Activated CD8-positive, alpha-beta memory T cell treated with anti-CD3 and anti-CD28 coated beads for 4 hours (primary cell): ENCODE results near the gene SLC7A7.
"Not testable (repeated sequence)": the region's sequence is repeated elsewhere in the genome, so short reads cannot be mapped to it uniquely, and the experiment has no call there.

Source experiments
- DNase-seq, 2 donors: peaks; one replicate each; pipeline ENCODE4 v3.0.0-alpha.2; 2020; ENCODE audit warnings: low read depth in 2 of 2

Gene SLC7A7

DNA sequence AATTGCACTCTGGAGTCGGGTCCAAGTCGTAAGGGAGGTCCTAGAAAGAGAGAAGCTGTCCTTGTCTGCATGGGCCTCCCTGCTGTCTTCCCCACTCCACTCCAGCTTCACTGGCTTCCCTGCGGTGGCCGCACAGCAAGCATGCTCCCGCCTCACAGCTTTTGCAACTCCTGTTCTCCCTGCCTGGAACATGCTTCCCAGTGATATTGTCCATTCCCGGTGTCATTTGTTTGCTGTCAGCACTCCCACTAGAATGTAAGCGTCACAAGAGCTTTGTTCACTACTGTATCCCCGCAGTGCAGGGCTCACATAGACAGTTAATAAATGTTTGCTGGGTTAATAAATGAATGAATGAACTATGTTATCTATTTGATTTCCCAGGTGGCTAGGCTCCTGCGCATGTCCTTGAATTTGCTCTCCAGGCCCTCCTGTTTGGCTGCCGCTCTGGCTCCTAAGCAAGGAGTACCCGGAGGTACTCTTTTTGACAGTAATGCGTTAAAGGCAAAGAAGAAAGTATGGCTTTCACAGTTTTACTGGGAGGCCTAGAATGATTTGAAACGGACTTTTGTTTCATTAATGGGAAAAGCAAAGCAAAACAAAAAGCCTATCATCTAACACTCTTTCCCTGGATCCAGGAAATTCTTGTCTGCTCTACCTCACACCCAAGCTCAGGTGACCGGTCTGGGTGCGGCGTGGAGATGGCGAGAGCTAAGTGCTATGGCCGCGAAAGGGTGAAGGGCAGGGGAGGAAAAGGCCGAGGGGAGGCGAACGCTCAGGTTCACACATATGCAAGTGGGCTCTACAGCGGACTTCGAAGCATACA is 6.2 kb upstream of the SLC7A7 start:
- no peak for DNase-seq

DNA sequence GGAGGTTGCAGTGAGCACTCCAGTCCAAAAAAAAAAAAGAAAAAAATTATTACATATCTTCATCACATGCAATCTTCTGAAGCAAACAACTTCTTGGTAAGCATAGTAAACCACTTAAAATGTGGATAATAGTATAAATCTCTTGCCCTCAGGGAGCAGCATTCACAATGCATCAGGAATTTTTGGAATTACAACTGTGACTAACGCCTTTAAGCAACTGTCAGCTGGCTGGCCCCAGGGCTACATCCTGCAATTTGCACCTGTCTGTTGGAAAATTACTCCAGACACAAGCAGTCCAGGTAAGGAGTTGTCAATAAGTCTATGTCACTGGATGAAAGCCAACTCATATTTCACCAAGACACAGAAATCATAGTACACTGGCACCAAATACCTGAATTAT is 5.5 kb upstream of the SLC7A7 start:
- no peak for DNase-seq

- no peak for DNase-seq
Observed at GRCh38 chr14:22819151-22819988, 4.1 kb upstream of the SLC7A7 start.

DNA sequence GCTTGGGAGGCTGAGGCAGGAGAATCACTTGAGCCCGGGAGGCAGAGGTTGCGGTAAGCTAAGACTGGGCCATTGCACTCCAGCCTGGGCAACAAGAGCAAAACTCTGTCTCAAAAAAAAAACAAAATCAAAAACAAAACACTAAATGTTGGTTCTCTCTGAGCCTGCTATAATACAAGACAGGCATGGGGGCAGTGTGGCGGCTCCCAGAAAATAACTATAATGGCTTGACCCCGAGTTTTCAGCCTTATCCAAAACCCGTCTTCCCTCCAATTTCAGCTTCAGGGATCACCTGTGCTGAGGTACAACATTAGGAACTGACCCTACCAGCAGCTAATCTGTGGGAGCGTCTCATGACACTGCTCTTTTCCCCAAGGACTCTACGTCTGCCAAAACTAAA is 862 bp downstream of the SLC7A7 start:
- DNase-seq: no peak

DNA sequence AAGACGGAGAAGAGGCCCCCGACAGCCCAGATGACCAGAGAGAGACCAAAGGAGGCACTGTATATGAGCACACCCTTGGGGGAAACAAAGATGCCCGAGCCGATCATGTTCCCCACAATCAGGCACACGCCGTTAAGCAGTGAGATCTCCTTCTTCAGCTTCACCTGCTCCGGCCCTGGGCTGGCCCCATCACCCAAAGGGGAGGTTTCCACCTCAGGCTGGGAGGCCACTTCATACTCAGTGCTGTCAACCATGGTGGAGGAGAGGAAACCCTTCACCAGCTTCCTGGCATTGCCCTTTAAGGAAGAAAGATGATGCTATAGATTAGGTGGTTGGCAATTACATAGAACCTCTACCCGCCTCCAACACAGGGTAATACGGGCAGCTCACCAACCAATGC is 2.1 kb downstream of the SLC7A7 start:
- no peak for DNase-seq

GRCh38 chr14:22812744-22813143 is 2.5 kb downstream of the SLC7A7 start:
- no peak for DNase-seq

GRCh38 chr14:22811722-22812121 is 3.5 kb downstream of the SLC7A7 start:
- DNase-seq: no peak

DNA sequence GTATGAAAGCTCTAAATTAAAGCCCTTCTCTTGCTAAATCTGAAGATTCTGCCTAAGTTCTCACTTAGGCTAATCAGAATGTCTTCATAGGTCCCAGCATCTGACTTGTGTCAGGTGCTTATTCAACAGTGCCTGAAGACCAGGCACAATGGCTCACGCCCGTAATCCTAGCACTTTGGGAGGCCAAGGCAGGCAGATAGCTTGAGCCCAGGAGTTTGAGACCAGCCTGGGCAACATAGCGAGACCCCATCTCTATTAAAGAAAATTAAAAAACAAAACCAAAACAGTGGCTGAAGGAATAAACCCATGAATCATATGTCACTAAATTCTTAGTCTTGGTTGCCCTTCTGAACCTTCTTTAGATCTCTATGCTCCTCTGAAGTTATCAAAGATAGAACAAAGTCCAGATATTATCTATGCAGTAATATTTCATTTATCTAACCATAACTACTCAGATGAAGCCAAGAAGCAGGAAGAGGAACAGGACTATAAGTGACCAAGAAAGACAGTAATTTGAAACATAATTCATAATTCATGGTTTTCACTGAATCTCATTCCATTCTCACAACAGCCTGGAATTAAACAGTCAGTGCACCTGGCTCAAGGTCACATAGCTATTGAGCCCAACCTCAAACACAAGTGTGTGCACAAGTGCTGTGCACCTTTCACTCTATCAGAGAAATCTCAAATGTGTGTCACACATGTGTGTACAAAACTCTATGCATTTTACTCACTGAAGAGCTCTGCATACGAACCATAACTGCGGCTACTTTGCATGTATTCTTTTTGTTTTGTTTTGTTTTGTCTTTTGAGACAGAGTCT is 6.6 kb downstream of the SLC7A7 start:
- DNase-seq: no peak

DNA sequence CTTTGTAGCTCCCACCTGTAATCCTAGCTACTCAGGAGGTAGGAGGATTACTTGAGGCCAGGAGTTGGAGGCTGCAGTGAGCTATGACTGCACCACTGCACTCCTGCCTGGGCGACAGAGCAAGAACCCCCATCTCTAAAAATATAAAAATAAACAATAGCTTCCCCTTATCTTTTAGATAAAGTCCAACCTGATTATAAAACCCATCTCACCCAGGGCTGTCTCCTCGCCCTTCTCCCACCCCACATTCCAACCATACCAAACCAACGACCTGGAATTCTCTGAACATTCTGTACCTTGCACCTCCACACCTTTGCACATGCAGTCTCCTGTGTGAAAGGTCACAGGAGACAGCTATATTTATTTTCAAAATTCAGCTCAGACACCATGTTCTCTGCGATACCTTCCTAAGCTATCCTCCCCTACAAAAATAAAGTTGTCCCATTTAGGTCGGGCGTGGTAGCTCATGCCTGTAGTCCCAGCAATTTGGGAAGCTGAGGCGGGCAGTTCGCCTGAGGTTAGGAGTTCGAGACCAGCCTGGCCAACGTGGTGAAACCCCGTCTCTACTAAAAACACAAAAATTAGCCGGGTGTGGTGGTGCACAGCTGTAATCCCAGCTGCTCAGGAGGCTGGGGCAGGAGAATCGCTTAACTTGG is 7.7 kb downstream of the SLC7A7 start:
- DNase-seq: no peak

- DNase-seq: not testable (repeated sequence)
Observed at GRCh38 chr14:22805235-22805634, 10.0 kb downstream of the SLC7A7 start.

DNA sequence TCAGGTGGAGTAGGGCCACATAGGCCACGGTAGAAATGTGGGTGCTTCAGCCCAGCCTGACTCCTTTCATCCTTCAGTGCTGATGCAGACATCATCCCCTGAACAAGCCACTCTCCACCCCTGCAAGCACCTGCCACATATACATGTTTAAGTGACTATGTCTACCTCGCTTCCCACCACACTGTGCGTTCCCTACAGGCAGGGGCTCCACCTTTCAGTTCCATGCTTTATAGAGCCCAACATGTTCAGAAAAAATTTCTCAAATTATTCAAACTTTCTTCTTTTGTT is 11.6 kb downstream of the SLC7A7 start:
- no peak for DNase-seq

- no peak for DNase-seq
Observed at GRCh38 chr14:22802860-22803686, 12.2 kb downstream of the SLC7A7 start.

DNA sequence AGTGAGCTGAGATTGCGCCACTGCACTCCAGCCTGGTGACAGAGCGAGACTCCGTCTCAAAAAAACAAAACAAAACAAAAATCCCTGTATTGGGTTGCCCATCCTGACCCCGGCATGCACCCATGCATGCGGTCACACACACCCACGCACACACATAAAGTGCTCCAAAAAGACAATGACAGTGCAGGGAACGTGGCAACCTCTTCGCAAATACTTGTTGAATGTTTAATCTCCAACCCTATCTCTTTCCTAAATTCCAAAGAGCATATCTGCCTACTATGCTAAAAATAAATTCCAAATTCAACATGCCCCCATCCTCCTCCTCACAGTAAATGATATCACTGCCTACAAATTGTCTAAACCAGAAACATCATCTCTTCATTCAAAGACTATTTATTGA is 13.5 kb downstream of the SLC7A7 start:
- DNase-seq: no peak

- no peak for DNase-seq
Observed at GRCh38 chr14:22800346-22800745, 14.9 kb downstream of the SLC7A7 start.

- DNase-seq: no peak
Observed at GRCh38 chr14:22798528-22798927, 16.7 kb downstream of the SLC7A7 start.

DNA sequence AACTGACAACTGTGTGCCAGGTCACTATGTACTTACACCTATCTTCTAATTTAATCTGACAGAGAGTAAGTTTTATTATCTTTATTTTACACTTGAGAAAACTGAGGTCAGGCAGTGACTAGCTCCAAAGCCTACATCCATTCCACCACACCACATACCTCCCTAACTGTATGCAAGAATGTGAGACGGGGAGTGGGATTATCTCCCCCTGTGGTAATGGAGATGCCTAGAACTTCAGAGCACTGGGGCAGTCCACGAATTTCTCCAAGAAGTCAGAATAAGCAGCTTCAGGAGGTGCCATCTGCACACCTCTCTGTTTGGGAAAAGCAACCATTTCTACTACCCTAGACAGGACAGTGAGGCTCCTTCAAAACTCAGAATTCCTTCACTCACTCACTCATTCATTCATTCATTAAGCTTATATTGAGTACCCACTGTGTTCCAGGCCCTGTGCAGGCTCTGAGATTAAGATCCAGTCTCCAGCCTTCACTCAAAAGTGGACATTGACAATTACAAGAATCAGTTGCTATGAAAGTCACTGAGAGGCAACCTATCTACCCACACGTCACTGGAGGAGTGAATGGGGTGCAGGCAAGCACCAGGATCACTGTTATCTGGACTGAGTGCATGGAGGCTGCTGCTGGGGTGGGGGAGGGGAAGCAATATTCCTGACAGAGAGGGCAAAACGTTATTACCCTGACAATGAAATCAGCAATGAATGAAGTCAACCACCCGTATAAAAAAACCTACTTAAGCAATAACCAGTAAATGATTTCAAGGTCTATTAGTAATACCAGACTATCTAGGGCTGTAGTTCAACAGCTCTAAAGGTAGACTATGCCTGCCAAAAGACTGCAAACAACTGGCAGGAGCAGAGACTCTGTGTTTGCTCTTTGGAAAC is 18.0 kb downstream of the SLC7A7 start:
- no peak for DNase-seq

GRCh38 chr14:22796087-22796707 is 19.0 kb downstream of the SLC7A7 start:
- no peak for DNase-seq

DNA sequence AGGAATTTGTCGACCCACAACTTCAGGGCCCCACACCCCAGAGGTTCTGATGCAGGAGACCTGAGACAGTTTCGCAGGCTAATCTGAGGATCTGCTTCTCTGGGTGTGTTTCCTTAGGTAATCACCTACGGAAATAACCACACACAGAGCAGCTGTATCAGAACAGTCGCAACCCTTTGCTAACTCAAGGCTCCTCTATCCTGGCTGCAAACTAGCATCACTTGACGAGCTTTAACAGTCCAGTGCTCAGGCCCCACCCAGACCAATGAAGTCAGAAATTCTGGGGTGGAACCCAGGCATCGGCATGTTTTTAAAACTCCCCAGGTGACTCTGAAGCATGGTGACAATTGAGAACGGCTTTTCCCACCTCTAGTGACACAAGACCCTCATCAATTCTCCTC is 20.7 kb downstream of the SLC7A7 start:
- no peak for DNase-seq

GRCh38 chr14:22793976-22794375 is 21.3 kb downstream of the SLC7A7 start:
- DNase-seq: no peak
